ENCODE data around the gene CPE. TPM values are rescaled to one million over a fixed set of nuclear protein-coding genes. Genes with fewer than 3 reads are reported as not detected.

The CPE gene
- total RNA-seq, 4 donors from 2014 or later, result 23.6 to 31.3 (median 25.8) TPM

DNA sequence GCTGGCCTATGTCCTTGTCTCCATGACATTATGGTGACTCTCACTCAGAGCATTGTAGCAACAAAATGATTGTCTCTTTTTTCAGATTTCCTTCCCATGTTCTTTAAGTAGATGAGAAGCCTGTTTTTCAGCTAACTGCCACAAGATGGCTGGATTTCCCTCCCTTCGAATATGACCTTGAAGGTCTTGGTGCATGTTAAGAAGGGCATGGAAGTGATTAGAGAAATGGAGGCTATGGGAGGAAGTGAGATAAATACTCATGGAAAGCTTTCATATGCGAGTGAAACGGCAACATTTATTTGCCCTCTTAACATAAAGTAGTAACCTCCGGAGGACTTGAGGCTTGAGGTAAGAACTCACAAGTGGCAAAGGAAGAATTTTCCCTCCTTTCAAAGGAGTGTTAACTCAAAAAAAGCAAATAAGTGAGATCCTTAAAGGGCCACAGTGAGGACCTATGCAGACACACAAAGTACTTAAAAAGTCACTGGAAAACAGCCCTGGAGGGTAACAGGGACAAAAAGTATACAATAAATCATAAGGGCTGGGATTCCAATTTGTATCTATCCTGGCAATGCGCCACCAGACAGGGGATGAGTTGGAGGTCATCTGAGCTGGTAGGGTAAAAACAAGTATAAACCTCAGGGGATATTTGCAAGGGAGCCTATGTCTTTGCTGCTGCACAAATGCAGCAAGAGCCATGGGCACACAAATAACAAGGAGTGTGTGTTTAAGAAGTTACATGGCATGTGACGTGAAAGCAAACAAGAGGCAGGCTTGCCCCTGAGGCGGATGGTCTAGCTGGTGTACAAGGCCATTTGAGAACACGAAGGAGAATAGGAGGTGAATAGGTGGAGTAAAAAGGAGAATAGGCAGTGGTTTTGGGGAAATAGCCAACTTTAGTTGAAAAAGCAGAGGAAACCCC lies 96.2 kb downstream of the CPE start:
- H3K27me3 ChIP-seq, result no peaks in the 10 kb centered on the region
- no peak for TF ChIP-seq POLR2A (IDR thresholded peaks at IDR 0.05)
- TF ChIP-seq, protein P1, sequence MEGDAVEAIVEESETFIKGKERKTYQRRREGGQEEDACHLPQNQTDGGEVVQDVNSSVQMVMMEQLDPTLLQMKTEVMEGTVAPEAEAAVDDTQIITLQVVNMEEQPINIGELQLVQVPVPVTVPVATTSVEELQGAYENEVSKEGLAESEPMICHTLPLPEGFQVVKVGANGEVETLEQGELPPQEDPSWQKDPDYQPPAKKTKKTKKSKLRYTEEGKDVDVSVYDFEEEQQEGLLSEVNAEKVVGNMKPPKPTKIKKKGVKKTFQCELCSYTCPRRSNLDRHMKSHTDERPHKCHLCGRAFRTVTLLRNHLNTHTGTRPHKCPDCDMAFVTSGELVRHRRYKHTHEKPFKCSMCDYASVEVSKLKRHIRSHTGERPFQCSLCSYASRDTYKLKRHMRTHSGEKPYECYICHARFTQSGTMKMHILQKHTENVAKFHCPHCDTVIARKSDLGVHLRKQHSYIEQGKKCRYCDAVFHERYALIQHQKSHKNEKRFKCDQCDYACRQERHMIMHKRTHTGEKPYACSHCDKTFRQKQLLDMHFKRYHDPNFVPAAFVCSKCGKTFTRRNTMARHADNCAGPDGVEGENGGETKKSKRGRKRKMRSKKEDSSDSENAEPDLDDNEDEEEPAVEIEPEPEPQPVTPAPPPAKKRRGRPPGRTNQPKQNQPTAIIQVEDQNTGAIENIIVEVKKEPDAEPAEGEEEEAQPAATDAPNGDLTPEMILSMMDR (IDR thresholded peaks at IDR 0.05), result no peak
- no peak overlapping the region for H3K4me3 ChIP-seq
- H3K9me3 ChIP-seq, result peaks cover 0 to 20% (median 0%) of the 10 kb centered on the region in 4 donors
- H3K4me1 ChIP-seq, result no peaks in the 10 kb centered on the region
- no peaks in the 10 kb centered on the region for H3K36me3 ChIP-seq
- no peak for DNase-seq
- no peak overlapping the region for H3K27ac ChIP-seq

DNA sequence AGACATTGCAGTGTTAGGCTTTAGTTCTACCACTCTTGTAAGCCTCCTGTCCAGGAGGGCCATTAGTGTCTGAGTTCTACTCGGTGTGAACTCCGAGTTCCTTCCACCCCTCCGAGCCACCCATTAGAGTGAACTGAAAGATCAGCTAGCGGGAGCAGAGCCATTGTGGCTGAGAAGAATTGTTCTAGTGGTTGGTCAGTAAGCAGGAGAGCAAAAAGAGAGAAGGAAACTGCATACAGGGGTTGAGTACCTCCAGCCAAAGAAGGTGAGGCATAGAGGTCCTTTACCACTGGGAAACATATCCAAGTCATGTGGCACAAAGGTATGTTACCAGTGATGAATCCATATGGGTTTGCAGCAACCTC lies 96.9 kb downstream of the CPE start:
- no peaks in the 10 kb centered on the region for H3K36me3 ChIP-seq
- TF ChIP-seq POLR2A (IDR thresholded peaks at IDR 0.05), result no peak
- TF ChIP-seq, protein P1 (IDR thresholded peaks at IDR 0.05), result no peak
- peaks cover 0 to 20% (median 0%) of the 10 kb centered on the region in 4 donors for H3K9me3 ChIP-seq
- no peak overlapping the region for H3K4me3 ChIP-seq
- DNase-seq, result no peak
- H3K4me1 ChIP-seq, result no peaks in the 10 kb centered on the region
- H3K27ac ChIP-seq, result no peak overlapping the region
- no peaks in the 10 kb centered on the region for H3K27me3 ChIP-seq

DNA sequence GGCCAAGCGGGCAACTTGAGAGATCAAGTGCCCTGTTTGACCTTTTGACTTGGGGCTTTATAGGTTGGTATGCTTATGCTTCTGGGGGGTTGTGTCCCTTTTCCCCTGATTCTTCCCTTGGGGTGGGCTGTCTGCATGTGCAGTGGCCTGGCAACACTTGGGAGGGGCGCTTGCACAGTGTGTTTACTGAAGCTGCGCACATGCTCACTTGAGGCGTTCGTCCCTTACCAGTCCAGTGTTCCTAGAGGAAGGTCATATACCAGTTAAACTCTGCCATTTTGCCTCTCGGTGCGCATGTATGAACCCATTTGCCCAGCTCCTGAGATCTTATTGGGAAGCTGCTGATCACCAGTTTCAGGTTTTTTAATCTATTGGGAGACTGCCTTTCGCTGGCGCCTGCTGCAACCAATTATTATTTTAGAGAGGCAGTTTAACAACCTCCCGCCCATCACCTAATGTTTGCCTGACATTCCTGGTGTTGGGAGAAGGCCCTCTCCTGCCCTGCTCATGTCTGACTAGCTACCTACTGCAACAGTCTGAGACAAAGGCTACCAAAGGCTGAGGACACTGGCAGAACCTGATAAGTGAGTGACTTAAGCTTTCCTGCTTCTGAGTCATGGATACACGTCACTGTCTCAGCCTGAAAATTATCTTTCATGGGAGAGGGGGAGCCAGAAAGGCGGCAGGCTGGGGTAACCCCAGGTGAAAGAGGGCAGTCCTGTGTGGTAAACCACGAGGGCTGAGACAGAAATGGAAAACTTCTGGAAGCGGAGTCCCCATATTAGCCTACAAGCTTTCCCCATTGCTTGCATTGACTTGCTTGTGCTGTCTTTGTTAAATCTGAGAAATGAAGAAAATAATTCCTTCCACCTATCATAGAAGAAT lies 97.6 kb downstream of the CPE start:
- Histone ChIP-seq H3K36me3 (no peaks in the 10 kb centered on the region), H3K27me3 (no peaks in the 10 kb centered on the region), H3K27ac (no peak overlapping the region), H3K4me1 (no peaks in the 10 kb centered on the region), H3K4me3 (no peak overlapping the region), H3K9me3 (peaks cover 0 to 20% (median 0%) of the 10 kb centered on the region in 4 donors)
- TF ChIP-seq POLR2A (IDR thresholded peaks at IDR 0.05), result no peak
- TF ChIP-seq, protein P1 (IDR thresholded peaks at IDR 0.05), result no peak
- DNase-seq, result no peak

DNA sequence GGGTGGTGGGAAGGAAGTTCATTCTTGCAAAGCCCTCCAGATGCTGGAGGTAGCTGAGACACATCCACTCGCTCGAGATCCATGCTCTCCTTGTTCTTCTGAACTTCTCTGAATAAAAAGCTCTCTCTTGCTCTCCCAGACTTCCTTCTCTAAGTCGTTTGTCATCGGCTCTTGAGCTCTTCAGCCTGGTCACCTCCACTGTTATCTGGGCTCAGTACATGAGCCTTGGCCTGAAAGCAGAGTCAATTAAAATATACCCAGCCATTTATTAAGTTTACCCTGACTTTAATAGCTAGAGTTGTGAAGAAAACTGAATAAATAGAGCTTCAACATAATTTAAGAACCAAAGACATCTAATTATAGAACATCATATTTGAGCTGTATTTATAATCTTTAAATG lies 99.0 kb downstream of the CPE start:
- Histone ChIP-seq H3K4me3 (no peak overlapping the region), H3K9me3 (peaks cover 0 to 11% (median 0%) of the 10 kb centered on the region in 4 donors), H3K27ac (no peak overlapping the region), H3K27me3 (no peaks in the 10 kb centered on the region), H3K4me1 (no peaks in the 10 kb centered on the region), H3K36me3 (no peaks in the 10 kb centered on the region)
- TF ChIP-seq, protein P1 (IDR thresholded peaks at IDR 0.05), result no peak
- TF ChIP-seq POLR2A (IDR thresholded peaks at IDR 0.05), result no peak
- DNase-seq, result no peak

DNA sequence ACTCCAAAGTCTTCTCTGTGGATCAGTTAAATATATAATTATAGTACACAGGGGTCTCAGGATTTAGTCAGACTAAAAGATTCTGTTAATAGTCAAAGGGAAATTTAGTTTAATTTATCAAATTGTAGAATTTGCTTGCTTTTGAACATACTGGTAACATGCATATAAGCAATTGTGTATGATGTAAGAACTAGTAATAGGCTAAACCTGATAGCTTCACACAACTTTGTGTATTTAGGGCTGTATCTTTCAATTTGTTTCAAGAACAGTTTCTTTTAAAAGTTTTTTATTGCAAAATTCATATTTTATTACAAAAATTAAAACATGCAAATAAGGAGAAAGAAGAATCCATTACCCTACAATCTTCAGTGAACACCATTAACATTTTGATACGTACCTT lies 99.5 kb downstream of the CPE start:
- DNase-seq, result no peak
- H3K9me3 ChIP-seq, result peaks cover 0 to 7% (median 0%) of the 10 kb centered on the region in 4 donors
- H3K27me3 ChIP-seq, result no peaks in the 10 kb centered on the region
- H3K27ac ChIP-seq, result no peak overlapping the region
- H3K4me3 ChIP-seq, result no peak overlapping the region
- H3K36me3 ChIP-seq, result no peaks in the 10 kb centered on the region
- H3K4me1 ChIP-seq, result no peaks in the 10 kb centered on the region
- TF ChIP-seq POLR2A (IDR thresholded peaks at IDR 0.05), result no peak
- TF ChIP-seq, protein P1 (IDR thresholded peaks at IDR 0.05), result no peak
